ENCODE results near the gene CNKSR2.

GRCh38 chrX:21524008-21524407 is 149.8 kb downstream of the CNKSR2 start:
- TF ChIP-seq POLR2A (IDR thresholded peaks at IDR 0.05) (no peak), POLR2AphosphoS5 (IDR thresholded peaks at IDR 0.05) (no peak)
